ENCODE results near the gene ID3. TPM values are rescaled to one million over a fixed set of nuclear protein-coding genes. Genes with fewer than 3 reads are reported as not detected.

ID3 gene
- total and polyA plus RNA-seq, 9 of the 15 experiments (the other 6 are each of a cell fraction or from before 2014, with no cell fraction given) = 6.8 to 59.8 (median 23.5) TPM

GRCh38 chr1:23590058-23590783 is 30.9 kb upstream of the ID3 start (continued):
- TF ChIP-seq MGA (IDR thresholded peaks at IDR 0.05) (peak; percentile 56), FOXJ3 (CRISPR knock-in tag; IDR thresholded peaks at IDR 0.05) (no peak), CSDE1 (IDR thresholded peaks at IDR 0.05) (no peak), KLF6 (CRISPR knock-in tag; IDR thresholded peaks at IDR 0.05; ENCODE audit: borderline replicate concordance) (no peak), NR0B1 (IDR thresholded peaks at IDR 0.05; ENCODE audit: partially characterized antibody) (no peak), USF2 (CRISPR knock-in tag; IDR thresholded peaks at IDR 0.05) (no peak), RBM17 (IDR thresholded peaks at IDR 0.05; ENCODE audit: borderline replicate concordance, low read depth, low read length) (no peak), PTBP1 (IDR thresholded peaks at IDR 0.05; ENCODE audit: low read depth, low read length) (no peak), HMG20A (CRISPR knock-in tag; conservative IDR thresholded peaks at IDR 0.05) (no peak), KDM1A (IDR thresholded peaks at IDR 0.05) (peak; percentile 75 to 78)
